Dendritic cell treated with granulocyte-macrophage colony-stimulating factor and Interleukin-4, amounts not matched to agents 40 ng/mL and 50 ng/mL, for 4 days (primary cell): Measurements from ENCODE around the gene KCNJ1.

ENCODE experiments used
- H3K27ac Mint-ChIP-seq: one replicate; pipeline ENCODE4 v1.8.0; 2022; ENCODE audit warnings: mild to moderate bottlenecking, mixed read lengths
- H3K27me3 Mint-ChIP-seq: one replicate; pipeline ENCODE4 v1.8.0; 2022; ENCODE audit warnings: mild to moderate bottlenecking, mixed read lengths
- H3K36me3 Mint-ChIP-seq: one replicate; pipeline ENCODE4 v1.8.0; 2022; ENCODE audit warnings: low read depth, mixed read lengths
- H3K4me1 Mint-ChIP-seq: one replicate; pipeline ENCODE4 v1.8.0; 2022; ENCODE audit warnings: low read depth, mixed read lengths
- H3K4me3 Mint-ChIP-seq: one replicate; pipeline ENCODE4 v1.8.0; 2022; ENCODE audit warnings: mild to moderate bottlenecking, moderate library complexity, mixed read lengths
- H3K9me3 Mint-ChIP-seq: one replicate; pipeline ENCODE4 v1.8.0; 2022; ENCODE audit warnings: mixed read lengths
- intact Hi-C: fragments of 100-400 bp; cut with micrococcal nuclease; formaldehyde crosslinking; loops from one replicate; pipeline ENCODE4 v1.15.0; 2022

Gene KCNJ1

DNA sequence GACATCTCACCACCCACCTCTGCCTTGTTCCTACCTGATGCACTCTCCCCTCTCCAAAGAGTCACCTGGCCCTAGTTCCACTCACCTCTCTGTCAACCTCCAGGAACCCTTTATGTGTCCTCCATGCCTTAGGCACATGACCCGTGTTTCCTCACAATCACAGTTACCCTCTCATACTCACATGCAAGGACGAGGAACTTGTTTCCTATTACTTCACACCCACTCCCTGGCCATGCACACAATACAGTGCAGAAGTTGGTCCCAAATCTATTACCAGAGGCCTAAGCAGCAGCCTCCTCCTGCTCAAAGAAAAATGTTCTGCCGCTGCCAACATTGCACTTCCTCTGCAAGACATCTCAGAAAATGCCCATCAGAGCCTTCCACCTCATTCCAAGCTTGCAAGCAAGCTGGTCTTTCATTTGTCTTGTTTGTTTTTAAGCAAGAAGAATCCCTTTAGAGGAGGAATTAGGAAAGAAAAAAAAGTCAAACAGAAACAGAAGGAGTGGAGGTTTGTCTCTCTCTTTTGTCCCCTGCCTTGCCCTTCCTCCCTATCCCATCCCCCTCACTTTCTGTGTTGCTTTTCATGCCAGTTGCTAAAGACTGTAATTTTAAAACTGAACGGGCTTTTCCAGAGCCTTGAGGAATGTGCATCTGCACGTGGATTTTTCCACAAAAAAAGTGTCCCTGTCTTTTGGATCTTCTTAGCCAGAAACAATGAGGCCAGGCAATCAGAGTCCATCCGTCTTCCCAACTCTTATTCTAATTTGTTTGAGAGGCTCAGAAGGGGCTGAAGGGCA lies 63.4 kb downstream of the KCNJ1 start:
- Mint-ChIP-seq H3K27me3 (no peaks in the 10 kb centered on the region), H3K36me3 (peaks cover 99% of the 10 kb centered on the region), H3K9me3 (no peaks in the 10 kb centered on the region), H3K27ac (peak overlapping the region; percentile 54), H3K4me3 (no peak overlapping the region), H3K4me1 (peaks cover 52% of the 10 kb centered on the region)
- intact Hi-C loops, result no loop called here

DNA sequence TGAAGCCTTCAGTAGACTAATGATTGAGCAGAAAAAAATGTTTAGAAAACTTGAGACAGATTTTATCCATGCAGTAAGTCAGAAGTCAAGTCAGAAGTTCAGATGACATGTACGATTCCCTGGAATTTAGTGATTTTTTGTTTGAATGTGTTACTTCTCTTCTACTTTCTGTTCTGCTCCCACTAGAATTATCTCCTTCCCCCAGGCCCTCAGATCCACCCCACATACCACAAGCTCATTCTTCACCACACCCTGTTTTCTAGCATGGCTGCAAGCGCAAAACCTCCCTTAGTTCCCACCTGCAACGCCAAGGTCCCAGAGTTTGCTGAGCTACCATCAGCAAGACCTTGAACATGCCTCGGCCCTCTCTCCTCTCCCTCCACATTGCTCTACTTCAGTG lies 64.1 kb downstream of the KCNJ1 start:
- Mint-ChIP-seq H3K27ac (peak overlapping the region; percentile 54), H3K36me3 (peaks cover 99% of the 10 kb centered on the region), H3K9me3 (no peaks in the 10 kb centered on the region), H3K4me3 (no peak overlapping the region), H3K27me3 (no peaks in the 10 kb centered on the region), H3K4me1 (peaks cover 52% of the 10 kb centered on the region)
- intact Hi-C loops, result no loop called here

DNA sequence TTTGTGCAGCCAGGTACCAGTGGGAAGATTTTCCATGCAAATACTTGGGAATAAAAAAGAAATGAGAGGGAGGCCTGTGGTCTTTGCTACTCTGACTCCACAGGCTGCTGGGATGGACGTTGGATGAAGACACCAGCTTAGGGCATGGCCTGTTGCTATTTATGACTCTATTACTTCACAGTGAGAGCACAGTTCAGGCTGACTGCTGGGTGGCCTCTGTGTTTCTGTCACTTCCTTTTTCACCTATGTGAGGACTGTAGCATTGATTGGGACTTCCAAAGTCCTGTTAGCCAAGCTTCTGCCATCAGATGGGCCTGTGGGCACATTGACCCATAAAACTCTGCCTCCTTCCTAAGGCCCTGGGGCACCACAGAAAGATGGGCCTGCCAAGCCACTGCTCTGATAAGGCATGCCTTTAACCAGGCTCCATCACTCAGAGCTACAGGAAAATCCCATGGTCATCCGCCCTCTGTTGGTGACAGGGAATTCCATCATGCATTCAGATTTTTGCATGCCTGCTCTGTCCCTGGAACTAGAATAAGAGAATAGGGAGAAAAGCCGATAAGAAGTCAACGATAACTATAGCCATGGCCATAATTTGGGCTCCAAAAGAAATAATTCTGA lies 64.6 kb downstream of the KCNJ1 start:
- H3K27me3 Mint-ChIP-seq, result no peaks in the 10 kb centered on the region
- H3K4me1 Mint-ChIP-seq, result peaks cover 52% of the 10 kb centered on the region

DNA sequence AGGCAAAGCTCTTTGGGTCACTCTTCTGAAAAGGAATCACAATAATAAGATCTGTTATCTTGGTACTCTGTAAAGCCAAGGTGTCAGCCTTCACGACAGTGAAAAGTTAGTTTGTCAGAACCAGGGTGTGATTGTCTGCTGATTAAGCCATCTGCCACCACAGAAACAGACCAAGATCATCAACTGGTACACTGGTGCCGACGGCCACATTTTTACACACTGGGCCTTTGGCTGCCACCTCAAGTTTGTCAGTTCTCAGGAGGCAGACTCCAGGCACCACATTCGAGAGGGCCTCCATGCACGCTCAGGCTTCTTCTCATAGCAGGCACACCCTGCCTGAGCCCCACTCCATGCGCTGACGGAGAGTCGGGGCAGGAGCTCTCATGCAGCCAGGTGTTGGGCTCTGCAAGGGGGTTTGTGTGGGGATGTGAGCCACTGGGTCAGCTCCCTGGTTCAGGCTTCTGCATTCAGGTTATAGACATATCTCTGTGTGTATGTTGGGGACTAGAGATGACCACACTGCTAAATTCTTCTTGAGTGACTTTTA lies 66.2 kb downstream of the KCNJ1 start:
- Mint-ChIP-seq H3K9me3 (no peaks in the 10 kb centered on the region), H3K4me1 (peaks cover 47% of the 10 kb centered on the region), H3K36me3 (peaks cover 99% of the 10 kb centered on the region), H3K27me3 (no peaks in the 10 kb centered on the region), H3K4me3 (no peak overlapping the region), H3K27ac (no peak overlapping the region)
- intact Hi-C loops, result no loop called here

More for the DNA sequence above, 64.6 kb downstream of the KCNJ1 start:
- Mint-ChIP-seq H3K36me3 (peaks cover 99% of the 10 kb centered on the region), H3K4me3 (no peak overlapping the region), H3K9me3 (no peaks in the 10 kb centered on the region), H3K27ac (no peak overlapping the region)
- intact Hi-C loops, result no loop called here

DNA sequence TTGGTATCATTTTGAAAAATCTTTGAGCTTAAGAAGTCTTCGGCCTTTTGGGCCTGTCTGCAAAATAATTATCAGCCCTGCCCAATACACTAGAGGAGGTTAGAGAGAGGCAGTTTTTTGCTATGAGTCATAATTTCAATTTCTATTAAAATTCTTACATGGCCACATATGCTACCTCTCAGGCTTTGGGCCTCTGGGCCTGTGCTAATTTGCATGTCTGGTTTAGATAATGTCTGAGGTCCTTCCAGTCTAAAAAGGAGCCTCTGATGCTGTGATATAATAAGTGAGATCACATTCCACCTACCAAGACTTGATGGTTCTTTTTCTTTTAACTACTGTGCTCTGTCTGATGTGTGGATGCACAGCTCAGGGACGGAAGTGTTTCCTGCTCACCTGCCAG lies 70.8 kb downstream of the KCNJ1 start:
- Mint-ChIP-seq H3K4me3 (no peak overlapping the region), H3K4me1 (peaks cover 12% of the 10 kb centered on the region), H3K27me3 (no peaks in the 10 kb centered on the region), H3K27ac (no peak overlapping the region), H3K9me3 (no peaks in the 10 kb centered on the region), H3K36me3 (peaks cover 100% of the 10 kb centered on the region)
- intact Hi-C loops, result no loop called here

DNA sequence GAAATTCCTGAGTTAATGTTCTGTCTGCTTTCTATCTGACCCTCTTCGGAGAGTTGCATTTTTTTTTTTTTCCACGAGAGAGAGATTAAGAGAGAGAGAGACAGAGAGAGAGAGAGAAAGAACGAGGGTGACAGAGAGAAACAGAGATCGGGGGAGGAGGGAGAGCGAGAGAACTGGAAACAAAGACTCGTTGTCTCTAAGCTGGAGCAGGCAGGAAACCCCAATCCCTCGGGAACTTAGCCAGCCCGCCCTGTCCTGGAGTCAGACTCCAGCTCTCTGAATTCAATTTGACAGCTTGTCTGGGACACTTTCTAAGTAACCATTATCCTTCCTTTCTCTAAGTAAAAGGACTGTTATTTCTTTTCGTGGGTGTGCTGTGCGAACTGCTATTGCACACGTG lies 76.9 kb downstream of the KCNJ1 start:
- Mint-ChIP-seq H3K27me3 (no peaks in the 10 kb centered on the region), H3K36me3 (peaks cover 100% of the 10 kb centered on the region), H3K4me1 (no peaks in the 10 kb centered on the region), H3K9me3 (no peaks in the 10 kb centered on the region), H3K27ac (no peak overlapping the region), H3K4me3 (no peak overlapping the region)
- intact Hi-C loops, result no loop called here

DNA sequence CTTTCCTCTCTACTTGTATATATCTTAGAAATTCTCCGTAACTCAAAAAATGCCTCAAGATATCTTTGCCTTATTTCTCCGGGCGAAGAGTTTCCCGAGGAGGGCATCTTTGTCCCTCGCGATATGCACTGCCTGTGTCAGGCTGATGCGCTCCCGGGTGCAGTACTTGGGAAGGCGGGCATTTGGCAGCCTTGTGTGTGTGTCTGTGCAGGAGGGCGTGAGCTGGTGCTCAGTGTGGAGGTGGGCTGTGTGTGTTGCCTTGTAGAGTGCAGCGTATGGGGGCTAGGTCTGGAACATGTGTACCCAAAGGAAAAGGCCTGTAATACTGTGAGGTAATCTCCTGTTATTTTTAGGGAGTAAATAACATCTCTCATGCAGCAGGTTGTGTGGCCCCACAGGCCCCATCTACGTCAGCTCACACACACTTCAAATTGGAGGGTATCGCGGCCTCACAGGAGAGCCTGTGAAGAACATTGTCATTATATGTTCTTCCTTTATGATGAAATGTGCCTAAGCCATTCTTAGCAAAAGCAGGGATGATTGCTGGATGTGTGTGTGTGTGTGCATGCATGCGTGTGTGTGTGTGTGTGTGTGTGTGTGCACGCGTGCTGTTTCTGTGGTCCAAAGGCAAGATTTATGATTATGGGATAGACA lies 77.5 kb downstream of the KCNJ1 start:
- Mint-ChIP-seq H3K27me3 (no peaks in the 10 kb centered on the region), H3K27ac (peak overlapping the region; percentile 25), H3K4me3 (no peak overlapping the region), H3K4me1 (no peaks in the 10 kb centered on the region), H3K9me3 (no peaks in the 10 kb centered on the region), H3K36me3 (peaks cover 98% of the 10 kb centered on the region)
- intact Hi-C loops, result no loop called here
